K562 (cell line): ENCODE results near the gene EMC1. TPM values are rescaled to one million over a fixed set of nuclear protein-coding genes. Genes with fewer than 3 reads are reported as not detected.

ENCODE experiments used
- ATAC-seq: fragments of 200-7000 bp; cut with Tn5 transposase; 3 replicates; pipeline ENCODE4 v1.9.1; 2020; ENCODE audit warnings: moderate library complexity
- BruUV-seq: library from RNA; stranded (reverse); fragments of 400-500 nt; replicated peaks from 2 replicates; lab custom pipeline; 2021; lab: Mats Ljungman, UMichigan
- CTCF ChIA-PET: fragments of 300-600 bp; formaldehyde crosslinking; extraction: SDS; loops from one replicate; lab custom pipeline; 2021; ENCODE audit warnings: low intra/inter-chr PET ratio; lab: Yijun Ruan, JAX
- POLR2A ChIA-PET: fragments of 300-600, 350-650 bp; sonication (Branson Sonifier 250); formaldehyde crosslinking; extraction: SDS; loops from one replicate; lab custom pipeline; 2021; ENCODE audit warnings: antibody characterized with exemption, inconsistent platforms; lab: Yijun Ruan, JAX
- DNase-seq, 4 experiments: peaks; one replicate each; pipeline versions ENCODE4 v3.0.0 to v3.0.0-alpha.2; 2011 to 2018; ENCODE audit warnings: low spot score in 3 of 4, mixed read lengths in 3 of 4; ENCODE audit errors: extremely low read depth in 1 of 4
- FAIRE-seq: peaks from 2 replicates; lab custom pipeline; 2011; peaks lifted over from hg19 to GRCh38; lab: Jason Lieb, UNC
- H2AFZ ChIP-seq: 2 replicates; pipeline ENCODE4 v1.6.0; 2011; ENCODE audit warnings: low read depth, low read length, control low read depth, inconsistent platforms
- H3K27ac ChIP-seq: fragments of 200-600 bp; 3 replicates; pipeline ENCODE4 v1.8.0; 2011; ENCODE audit warnings: low read depth, mild to moderate bottlenecking, control low read depth, inconsistent platforms, low read length, moderate library complexity, mixed read lengths; ENCODE audit errors: extremely low read depth
- H3K27me3 ChIP-seq, 2 experiments: fragments of 300-600 bp in 1 of 2; 2 replicates in 1 of 2; 3 replicates in 1 of 2; pipeline versions ENCODE4 v1.6.0 to v1.8.0; 2011; ENCODE audit warnings: inconsistent platforms in 2 of 2, low read length in 2 of 2, mild to moderate bottlenecking in 1 of 2, mixed read lengths in 1 of 2, moderate library complexity in 1 of 2; ENCODE audit not compliant: control insufficient read depth in 2 of 2, insufficient read depth in 2 of 2
- H3K36me3 ChIP-seq: fragments of 300-600 bp; 3 replicates; pipeline ENCODE4 v1.8.0; 2011; ENCODE audit warnings: mild to moderate bottlenecking, low read length, inconsistent platforms; ENCODE audit not compliant: control insufficient read depth, insufficient read depth
- H3K4me1 ChIP-seq, 2 experiments: fragments of 200-600 bp in 1 of 2; replicated peaks in 1 of 2; 2 replicates in 1 of 2; 3 replicates in 1 of 2; pipeline versions ENCODE4 v1.5.1 to v1.8.0; 2011; ENCODE audit warnings: inconsistent platforms in 2 of 2, low read length in 2 of 2, mild to moderate bottlenecking in 1 of 2, mixed read lengths in 1 of 2, moderate library complexity in 1 of 2; ENCODE audit not compliant: control insufficient read depth in 2 of 2, insufficient read depth in 2 of 2
- H3K4me2 ChIP-seq: 2 replicates; pipeline ENCODE4 v1.6.1; 2011; ENCODE audit warnings: low read length, control low read depth, inconsistent platforms, mixed read lengths; ENCODE audit not compliant: insufficient read depth
- H3K4me3 ChIP-seq: fragments of 200-600 bp; sonication (generic), shearing (Covaris generic); 2 replicates; pipeline ENCODE4 v1.5.1; 2016; ENCODE audit warnings: control low read depth, inconsistent platforms
- H3K79me2 ChIP-seq: fragments of 200-600 bp; 3 replicates; pipeline ENCODE4 v1.8.0; 2011; ENCODE audit warnings: low read length, inconsistent platforms; ENCODE audit not compliant: control insufficient read depth, insufficient read depth
- H3K9ac ChIP-seq, 2 experiments: 2 replicates each; pipeline versions ENCODE4 v1.6.0 to v1.6.1; 2011; ENCODE audit warnings: low read depth in 2 of 2, low read length in 2 of 2, control low read depth in 1 of 2, inconsistent platforms in 1 of 2, mild to moderate bottlenecking in 1 of 2, mixed read lengths in 1 of 2; ENCODE audit not compliant: insufficient read depth in 1 of 2
- H3K9me1 ChIP-seq: one replicate; pipeline ENCODE4 v1.6.0; 2011; ENCODE audit warnings: inconsistent platforms, mild to moderate bottlenecking, low read length, moderate library complexity; ENCODE audit not compliant: control insufficient read depth, insufficient read depth
- H3K9me3 ChIP-seq: replicated peaks from 2 replicates; pipeline ENCODE4 v1.5.1; 2011; ENCODE audit warnings: low read depth, low read length, inconsistent platforms; ENCODE audit not compliant: control insufficient read depth, insufficient read depth
- H4K20me1 ChIP-seq: replicated peaks from 2 replicates; pipeline ENCODE4 v1.6.1; 2011; ENCODE audit warnings: low read length, inconsistent platforms, mixed read lengths; ENCODE audit not compliant: control insufficient read depth, insufficient read depth
- BRD9 ChIP-seq: fragments of 450-650 bp; IDR thresholded peaks from 2 replicates; pipeline ENCODE4 v1.6.1; 2018; ENCODE audit warnings: low read depth; ENCODE audit not compliant: partially characterized antibody
- CBFA2T2 ChIP-seq: fragments of 450-650 bp; conservative IDR thresholded peaks from 2 replicates; pipeline ENCODE4 v1.6.1; 2017; ENCODE audit warnings: mild to moderate bottlenecking
- CREM ChIP-seq: IDR thresholded peaks from 2 replicates; pipeline ENCODE4 v1.6.1; 2014; ENCODE audit warnings: antibody characterized with exemption, low read depth
- E2F6 ChIP-seq, 2 experiments: IDR thresholded peaks; 2 replicates each; pipeline ENCODE4 v1.6.1; 2011; ENCODE audit warnings: borderline replicate concordance in 1 of 2, control low read depth in 1 of 2, low read depth in 1 of 2, low read length in 1 of 2, mild to moderate bottlenecking in 1 of 2, mixed read lengths in 1 of 2, moderate library complexity in 1 of 2; ENCODE audit not compliant: insufficient read depth in 1 of 2, insufficient read length in 1 of 2, poor library complexity in 1 of 2, severe bottlenecking in 1 of 2; ENCODE audit errors: extremely low read depth in 1 of 2
- FIP1L1 ChIP-seq: fragments of 200-400 bp; formaldehyde crosslinking; IDR thresholded peaks from 2 replicates; pipeline ENCODE4 v1.6.1; 2018; ENCODE audit warnings: mild to moderate bottlenecking, low read depth, low read length; ENCODE audit not compliant: poor library complexity, severe bottlenecking
- KDM2B ChIP-seq: fragments of 250-450 bp; sonication (Bioruptor Pico); IDR thresholded peaks from 2 replicates; pipeline ENCODE4 v1.8.0; 2021; ENCODE audit warnings: mild to moderate bottlenecking, moderate library complexity
- SAFB ChIP-seq: fragments of 200-400 bp; formaldehyde crosslinking; IDR thresholded peaks from 2 replicates; pipeline ENCODE4 v1.6.1; 2017; ENCODE audit warnings: low read depth, low read length, borderline replicate concordance
- TAF9B ChIP-seq: fragments of 450-650 bp; IDR thresholded peaks from 2 replicates; pipeline ENCODE4 v1.6.1; 2018; ENCODE audit warnings: mild to moderate bottlenecking; ENCODE audit not compliant: partially characterized antibody
- ZNF23 ChIP-seq: fragments of 250-450 bp; sonication (Bioruptor Pico); IDR thresholded peaks from 2 replicates; pipeline ENCODE4 v1.4.0; 2020; ENCODE audit warnings: mild to moderate bottlenecking
- ZNF584 ChIP-seq: fragments of 200-800 bp; sonication (Bioruptor generic); IDR thresholded peaks from 2 replicates; pipeline ENCODE4 v1.6.1; 2016; ENCODE audit warnings: low read depth, mild to moderate bottlenecking, missing genetic modification characterization, missing compliant biosample characterization
- WGBS: fragments of 100-300 bp; shearing (Covaris generic); methylation state at CpG from one replicate; pipeline ENCODE4 v1.1.6; 2016; ENCODE audit warnings: low coverage, mixed read lengths; ENCODE audit not compliant: insufficient coverage; ENCODE audit errors: missing lambda C conversion rate; 5-methylcytosine and 5-hydroxymethylcytosine counted together
- in situ Hi-C: fragments of 300-500 bp; cut with MboI; formaldehyde crosslinking; loops from 4 replicates; pipeline ENCODE4 v1.15.0; 2018; ENCODE audit warnings: inconsistent platforms, mixed read lengths
- intact Hi-C: fragments of 100-400 bp; cut with micrococcal nuclease; formaldehyde crosslinking; loops from 2 replicates; pipeline ENCODE4 v1.14.2; 2022
- polyA plus RNA-seq, 8 experiments: library from polyadenylated mRNA; depleted of rRNA in 4 of 8; stranded (reverse) in 5 of 8; unstranded in 3 of 8; fragments of >200 nt; fragmentation: Nextera tagmentation in 2 of 8; fragmentation: Illumina TruSeq in 1 of 8; extraction: Ambion mirVana in 2 of 8; extraction: Trizol in 1 of 8; gene quantifications; 2 replicates each; pipeline versions ENCODE4 v1.2.1 to v1.2.3, GENCODE V29; 2011 to 2014; ENCODE audit warnings: inconsistent platforms in 1 of 8, missing spikeins in 1 of 8
- total RNA-seq, 7 experiments: library from RNA; depleted of rRNA in 6 of 7; stranded (reverse); fragments of >200 nt in 6 of 7; fragmentation: Illumina TruSeq in 2 of 7; extraction: Trizol in 2 of 7; gene quantifications; 2 replicates each; pipeline versions ENCODE4 v1.2.1 to v1.2.3, GENCODE V29; 2011 to 2021; ENCODE audit warnings: low replicate concordance in 1 of 7

EMC1 gene
- total and polyA plus RNA-seq, 9 of the 15 experiments (the other 6 are each of a cell fraction or from before 2014, with no cell fraction given) = 17.8 to 88.2 (median 37.4) TPM

- TF ChIP-seq CBFA2T2 (no peak), KDM2B (no peak), ZNF584 (CRISPR knock-in tag) (no peak), E2F6 (IDR thresholded peaks at IDR 0.05; ENCODE audit: borderline replicate concordance in 1 of 2, extremely low read depth in 1 of 2, insufficient read depth in 1 of 2, insufficient read length in 1 of 2, low read depth in 1 of 2, low read length in 1 of 2, poor library complexity in 1 of 2, severe bottlenecking in 1 of 2) (no peak), SAFB (no peak)
- TF ChIP-seq, all 486 proteins: peak for 0
These were observed 11.4 kb downstream of the EMC1 start (continued) for GRCh38 chr1:19239876-19240275.

- Histone ChIP-seq H3K4me3 (no peak overlapping the region), H3K4me1 (no peaks in the 10 kb centered on the region), H3K27ac (no peak overlapping the region), H4K20me1 (peaks cover 3% of the 10 kb centered on the region; the same call in 1 of the 2 replicates), H3K9ac (no peak overlapping the region), H3K9me3 (no peaks in the 10 kb centered on the region), H3K79me2 (no peaks in the 10 kb centered on the region), H3K36me3 (peaks cover 90% of the 10 kb centered on the region), H3K27me3 (no peaks in the 10 kb centered on the region), H3K9me1 (no peaks in the 10 kb centered on the region), H2AFZ (no peak overlapping the region), H3K4me2 (no peak overlapping the region)
- CTCF ChIA-PET = interaction anchor here (0.5 to 0.6 kb wide), 2 partner anchors 103 to 224 kb away, joined by 4 to 8 read pairs; no protein-coding TSS in a partner anchor
- FAIRE-seq = no peak
- TF ChIP-seq TAF9B = no peak
- no peak for TF ChIP-seq CREM
- TF ChIP-seq BRD9 = no peak
- TF ChIP-seq FIP1L1 = no peak
- no peak for TF ChIP-seq ZNF23 (CRISPR knock-in tag)
- POLR2A ChIA-PET = interaction anchor here (0.8 to 2.0 kb wide), 8 partner anchors 10 to 326 kb away, joined by 3 to 9 read pairs (median 4); partner anchors contain the start of genes EMC1 and MRTO4
- DNase-seq = no peak
- intact Hi-C loops = no loop called here
- in situ Hi-C loops = no loop called here
- 94% methylated on average over 3 of the region's 3 CpGs for WGBS
- BruUV-seq = no TSS peak
- no peak for ATAC-seq
These were observed 17.1 kb downstream of the EMC1 start for GRCh38 chr1:19234224-19234623.
